Measurements from ENCODE around the gene MSI2. TPM values are rescaled to one million over a fixed set of nuclear protein-coding genes. Genes with fewer than 3 reads are reported as not detected.

Gene MSI2
- total RNA-seq, 1 donor from 2014 or later = 33.8 TPM

DNA sequence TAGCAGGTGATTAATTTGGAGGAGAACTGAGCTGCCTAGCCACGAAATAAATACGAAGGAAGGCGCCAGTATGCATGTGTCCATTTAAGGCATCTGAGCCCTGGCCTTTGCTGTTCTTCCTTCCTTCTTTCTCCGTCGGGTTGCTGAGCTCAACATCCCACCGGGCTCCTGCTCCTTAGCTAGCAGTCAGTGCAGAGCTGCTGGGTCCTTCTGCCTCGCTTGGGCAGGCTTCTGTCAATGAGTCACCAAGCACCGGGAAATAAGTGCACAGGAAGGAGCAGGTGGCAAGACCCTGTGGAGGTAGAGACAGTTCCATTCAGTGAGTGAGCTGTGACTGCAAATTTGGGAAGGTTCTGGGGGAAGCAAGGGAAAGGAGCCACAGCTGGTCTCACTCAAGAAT is 368.1 kb downstream of the MSI2 start:
- Histone ChIP-seq H3K36me3 (ENCODE audit: control insufficient read depth, insufficient read depth, low read length) (no peaks in the 10 kb centered on the region), H3K27me3 (ENCODE audit: control insufficient read depth, insufficient read depth, low read length) (no peaks in the 10 kb centered on the region), H3K4me3 (ENCODE audit: low read depth, low read length) (no peak overlapping the region)
- DNase-seq (ENCODE audit: low read depth) = peak; percentile 61
- TF ChIP-seq, protein P1, sequence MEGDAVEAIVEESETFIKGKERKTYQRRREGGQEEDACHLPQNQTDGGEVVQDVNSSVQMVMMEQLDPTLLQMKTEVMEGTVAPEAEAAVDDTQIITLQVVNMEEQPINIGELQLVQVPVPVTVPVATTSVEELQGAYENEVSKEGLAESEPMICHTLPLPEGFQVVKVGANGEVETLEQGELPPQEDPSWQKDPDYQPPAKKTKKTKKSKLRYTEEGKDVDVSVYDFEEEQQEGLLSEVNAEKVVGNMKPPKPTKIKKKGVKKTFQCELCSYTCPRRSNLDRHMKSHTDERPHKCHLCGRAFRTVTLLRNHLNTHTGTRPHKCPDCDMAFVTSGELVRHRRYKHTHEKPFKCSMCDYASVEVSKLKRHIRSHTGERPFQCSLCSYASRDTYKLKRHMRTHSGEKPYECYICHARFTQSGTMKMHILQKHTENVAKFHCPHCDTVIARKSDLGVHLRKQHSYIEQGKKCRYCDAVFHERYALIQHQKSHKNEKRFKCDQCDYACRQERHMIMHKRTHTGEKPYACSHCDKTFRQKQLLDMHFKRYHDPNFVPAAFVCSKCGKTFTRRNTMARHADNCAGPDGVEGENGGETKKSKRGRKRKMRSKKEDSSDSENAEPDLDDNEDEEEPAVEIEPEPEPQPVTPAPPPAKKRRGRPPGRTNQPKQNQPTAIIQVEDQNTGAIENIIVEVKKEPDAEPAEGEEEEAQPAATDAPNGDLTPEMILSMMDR (IDR thresholded peaks at IDR 0.05; ENCODE audit: insufficient read depth, low read length, poor library complexity, severe bottlenecking) = no peak

DNA sequence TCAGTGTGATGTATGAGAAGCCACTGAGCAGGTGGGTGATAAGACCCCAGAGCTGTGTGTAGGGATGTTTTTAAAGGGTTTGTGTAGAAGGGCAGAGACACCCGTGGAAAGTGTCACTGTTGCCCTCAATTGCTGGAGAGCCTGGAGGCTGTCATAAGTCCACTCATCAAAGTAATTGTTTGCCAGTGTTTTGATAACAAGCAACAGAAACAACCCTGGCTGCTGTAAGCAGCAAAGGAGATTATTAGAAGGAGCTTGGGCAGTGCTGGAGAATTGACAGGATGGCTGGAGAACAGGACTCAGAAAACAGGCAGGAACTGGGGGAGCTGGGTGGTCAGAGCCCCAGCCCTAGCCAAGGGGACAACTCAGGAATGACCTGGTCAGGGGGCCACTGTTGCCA is 369.2 kb downstream of the MSI2 start:
- DNase-seq (ENCODE audit: low read depth) = no peak
- Histone ChIP-seq H3K27me3 (ENCODE audit: control insufficient read depth, insufficient read depth, low read length) (no peaks in the 10 kb centered on the region), H3K4me3 (ENCODE audit: low read depth, low read length) (no peak overlapping the region), H3K36me3 (ENCODE audit: control insufficient read depth, insufficient read depth, low read length) (peaks cover under 1% of the 10 kb centered on the region)
- TF ChIP-seq, protein P1 (IDR thresholded peaks at IDR 0.05; ENCODE audit: insufficient read depth, low read length, poor library complexity, severe bottlenecking) = no peak

DNA sequence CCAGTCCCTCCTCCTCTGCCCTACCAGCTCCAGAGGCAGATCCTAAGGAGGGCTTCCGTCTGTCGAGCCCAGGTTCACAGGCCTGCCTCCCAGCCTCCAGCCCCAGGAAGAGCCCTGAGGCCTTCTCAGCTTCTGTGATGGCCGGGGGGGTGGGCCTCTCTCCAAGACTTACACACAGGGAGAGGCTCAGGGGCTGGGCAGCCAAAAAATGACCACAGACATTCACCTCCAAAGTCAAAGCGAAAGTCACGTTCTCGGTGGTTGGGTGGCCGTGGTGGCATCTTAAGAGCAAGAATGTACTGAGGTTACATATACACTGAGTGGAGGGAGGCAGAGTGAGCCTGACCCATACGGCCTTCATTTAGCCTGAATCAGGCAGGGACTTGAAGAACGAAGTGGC is 369.6 kb downstream of the MSI2 start:
- TF ChIP-seq, protein P1 (IDR thresholded peaks at IDR 0.05; ENCODE audit: insufficient read depth, low read length, poor library complexity, severe bottlenecking) = no peak
- DNase-seq (ENCODE audit: low read depth) = no peak
- Histone ChIP-seq H3K4me3 (ENCODE audit: low read depth, low read length) (no peak overlapping the region), H3K36me3 (ENCODE audit: control insufficient read depth, insufficient read depth, low read length) (peaks cover 1% of the 10 kb centered on the region), H3K27me3 (ENCODE audit: control insufficient read depth, insufficient read depth, low read length) (no peaks in the 10 kb centered on the region)

DNA sequence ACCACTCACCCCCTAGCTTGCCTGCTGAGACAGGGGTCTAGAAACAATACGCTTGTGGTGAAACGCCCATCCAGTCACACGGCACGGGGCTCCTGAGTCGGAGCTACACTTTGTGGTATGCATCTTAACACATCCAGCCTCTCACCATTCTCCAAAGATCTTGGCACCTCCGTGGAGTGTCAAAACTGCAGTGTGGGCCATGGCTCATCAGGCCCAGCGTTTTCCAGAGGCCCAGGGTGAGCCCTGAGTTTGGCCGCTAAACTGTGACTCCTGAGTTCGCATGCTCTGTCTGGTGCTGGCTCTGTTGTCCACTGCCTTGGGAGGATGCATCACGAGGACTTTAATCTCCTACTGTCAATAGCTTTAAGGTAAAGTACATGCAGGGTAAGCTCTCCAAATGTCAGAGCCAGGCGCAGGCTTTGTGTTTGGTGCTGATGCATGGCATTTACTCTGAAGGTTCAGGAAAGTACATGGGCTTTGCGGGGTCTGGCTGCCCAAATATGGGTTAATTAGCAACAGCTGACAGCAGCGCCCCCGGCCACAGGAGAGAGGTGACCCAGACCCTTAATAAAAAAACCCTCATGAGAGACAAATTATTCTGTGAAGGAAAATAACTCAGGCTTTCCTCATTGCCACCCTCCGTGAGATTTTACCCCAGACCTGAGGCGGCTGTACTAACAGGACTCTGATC is 370.3 kb downstream of the MSI2 start:
- no peaks in the 10 kb centered on the region for H3K27me3 ChIP-seq (ENCODE audit: control insufficient read depth, insufficient read depth, low read length)
- no peak overlapping the region for H3K4me3 ChIP-seq (ENCODE audit: low read depth, low read length)
- peaks cover 1% of the 10 kb centered on the region for H3K36me3 ChIP-seq (ENCODE audit: control insufficient read depth, insufficient read depth, low read length)
- no peak for DNase-seq (ENCODE audit: low read depth)
- TF ChIP-seq, protein P1 (IDR thresholded peaks at IDR 0.05; ENCODE audit: insufficient read depth, low read length, poor library complexity, severe bottlenecking) = no peak

DNA sequence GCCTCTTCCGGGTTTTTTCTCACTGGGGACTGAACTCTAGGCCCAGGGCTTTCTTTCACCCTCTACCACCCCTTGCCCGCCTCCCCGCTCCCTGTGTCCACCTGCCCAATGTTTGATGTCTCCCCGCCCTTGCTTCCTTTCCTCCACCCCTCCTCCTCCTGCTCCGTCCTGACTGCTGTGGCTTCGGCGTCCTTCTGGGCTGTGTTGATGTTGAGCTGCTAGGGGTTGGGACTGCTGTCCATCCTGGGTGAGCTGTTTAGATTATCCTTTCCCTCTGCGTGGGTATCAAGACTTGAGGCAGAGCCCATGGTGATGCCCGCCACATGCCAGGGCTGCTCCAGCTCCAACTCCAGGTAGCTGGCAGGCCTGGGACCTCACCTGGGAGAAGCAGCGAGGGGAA is 371.3 kb downstream of the MSI2 start:
- TF ChIP-seq, protein P1 (IDR thresholded peaks at IDR 0.05; ENCODE audit: insufficient read depth, low read length, poor library complexity, severe bottlenecking) = no peak

DNA sequence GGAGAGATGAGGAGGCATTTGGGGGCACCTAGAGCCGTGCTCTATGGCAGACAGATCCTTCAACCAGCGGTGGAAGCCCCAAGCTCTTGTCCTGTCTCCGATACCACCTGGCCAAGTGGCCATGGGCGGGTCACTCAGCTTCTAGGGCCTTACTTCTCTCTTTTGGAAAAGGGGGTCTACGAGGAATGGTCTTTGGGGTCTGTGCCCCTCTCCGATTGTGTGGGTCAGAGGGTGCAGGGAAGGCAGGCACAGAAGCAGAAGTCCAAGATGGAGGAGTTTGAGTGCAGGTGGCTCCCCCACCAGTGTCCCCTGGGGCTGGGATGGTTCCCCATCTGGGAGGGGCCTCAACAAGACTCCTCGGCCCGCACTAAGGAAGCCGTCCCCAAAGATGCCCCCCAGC is 372.1 kb downstream of the MSI2 start:
- Histone ChIP-seq H3K4me3 (ENCODE audit: low read depth, low read length) (no peak overlapping the region), H3K36me3 (ENCODE audit: control insufficient read depth, insufficient read depth, low read length) (peaks cover 1% of the 10 kb centered on the region), H3K27me3 (ENCODE audit: control insufficient read depth, insufficient read depth, low read length) (no peaks in the 10 kb centered on the region)
- DNase-seq (ENCODE audit: low read depth) = no peak
- TF ChIP-seq, protein P1 (IDR thresholded peaks at IDR 0.05; ENCODE audit: insufficient read depth, low read length, poor library complexity, severe bottlenecking) = no peak

More for the DNA sequence above, 371.3 kb downstream of the MSI2 start:
- no peaks in the 10 kb centered on the region for H3K27me3 ChIP-seq (ENCODE audit: control insufficient read depth, insufficient read depth, low read length)
- DNase-seq (ENCODE audit: low read depth) = no peak
- H3K36me3 ChIP-seq (ENCODE audit: control insufficient read depth, insufficient read depth, low read length) = peaks cover 1% of the 10 kb centered on the region
- H3K4me3 ChIP-seq (ENCODE audit: low read depth, low read length) = no peak overlapping the region
